Body of pancreas (tissue), 4 donors: ENCODE results near the gene ASIP. TPM values are rescaled to one million over a fixed set of nuclear protein-coding genes. Genes with fewer than 3 reads are reported as not detected.
"Not testable (repeated sequence)": the region's sequence is repeated elsewhere in the genome, so short reads cannot be mapped to it uniquely, and the experiment has no call there.

ENCODE experiments used
- ATAC-seq: fragments of 150-250 bp; one replicate; pipeline ENCODE4 v1.9.1; 2016
- DNase-seq, 4 donors: peaks; one replicate each; pipeline ENCODE4 v3.0.0-alpha.2; 2019
- H3K27ac ChIP-seq, 4 donors: fragments of 200-600 bp; sonication (generic); 1 replicate in 3 of 4; 2 replicates in 1 of 4; pipeline versions ENCODE4 v1.5.1 to v1.6.1; 2016 to 2019; ENCODE audit warnings: mild to moderate bottlenecking in 1 of 4, mixed read lengths in 1 of 4, moderate library complexity in 1 of 4
- H3K27me3 ChIP-seq, 2 donors: fragments of 200-600 bp; sonication (generic); one replicate each; pipeline ENCODE4 v1.6.0; 2016; ENCODE audit warnings: mild to moderate bottlenecking in 1 of 2
- H3K36me3 ChIP-seq, 2 donors: fragments of 200-600 bp; sonication (generic); replicated peaks in 1 of 2; 2 replicates each; pipeline ENCODE4 v1.5.1; 2016; ENCODE audit warnings: low read depth in 2 of 2; ENCODE audit not compliant: insufficient read depth in 1 of 2
- H3K4me1 ChIP-seq: fragments of 200-600 bp; sonication (generic); one replicate; pipeline ENCODE4 v1.6.0; 2016
- H3K4me3 ChIP-seq, 2 donors: fragments of 200-600 bp; sonication (generic); 1 replicate in 1 of 2; 2 replicates in 1 of 2; pipeline ENCODE4 v1.5.1; 2016 to 2019
- H3K9me3 ChIP-seq, 3 donors: fragments of 200-600 bp; sonication (generic); 1 replicate in 2 of 3; 2 replicates in 1 of 3; pipeline ENCODE4 v1.5.1; 2016
- POLR2A ChIP-seq, 3 donors: fragments of 450-650 bp; IDR thresholded peaks; one replicate each; pipeline ENCODE4 v1.6.1; 2016; ENCODE audit warnings: antibody characterized with exemption in 3 of 3, mild to moderate bottlenecking in 2 of 3
- WGBS, 2 donors: methylation state at CpG; one replicate each; pipeline ENCODE4 v1.1.5; 2017; 5-methylcytosine and 5-hydroxymethylcytosine counted together
- intact Hi-C: fragments of 100-400 bp; cut with DNase I; formaldehyde crosslinking; loops from one replicate; pipeline ENCODE4 v1.15.1; 2023
- total RNA-seq, 2 donors: library from RNA; depleted of rRNA; stranded (reverse); fragments of >200 nt; gene quantifications; one replicate each; pipeline ENCODE4 v1.1.0, GENCODE V29; 2016
- TF ChIP-seq, protein P1 (sequence below), 7 experiments: fragments of 450-650 bp in 4 of 7; fragments of 200-600 bp in 3 of 7; sonication (generic) in 3 of 7; IDR thresholded peaks; one replicate each; pipeline ENCODE4 v1.5.1; 2016 to 2019; ENCODE audit warnings: antibody characterized with exemption in 7 of 7

The ASIP gene
- total RNA-seq, 2 donors from 2014 or later: not detected

DNA sequence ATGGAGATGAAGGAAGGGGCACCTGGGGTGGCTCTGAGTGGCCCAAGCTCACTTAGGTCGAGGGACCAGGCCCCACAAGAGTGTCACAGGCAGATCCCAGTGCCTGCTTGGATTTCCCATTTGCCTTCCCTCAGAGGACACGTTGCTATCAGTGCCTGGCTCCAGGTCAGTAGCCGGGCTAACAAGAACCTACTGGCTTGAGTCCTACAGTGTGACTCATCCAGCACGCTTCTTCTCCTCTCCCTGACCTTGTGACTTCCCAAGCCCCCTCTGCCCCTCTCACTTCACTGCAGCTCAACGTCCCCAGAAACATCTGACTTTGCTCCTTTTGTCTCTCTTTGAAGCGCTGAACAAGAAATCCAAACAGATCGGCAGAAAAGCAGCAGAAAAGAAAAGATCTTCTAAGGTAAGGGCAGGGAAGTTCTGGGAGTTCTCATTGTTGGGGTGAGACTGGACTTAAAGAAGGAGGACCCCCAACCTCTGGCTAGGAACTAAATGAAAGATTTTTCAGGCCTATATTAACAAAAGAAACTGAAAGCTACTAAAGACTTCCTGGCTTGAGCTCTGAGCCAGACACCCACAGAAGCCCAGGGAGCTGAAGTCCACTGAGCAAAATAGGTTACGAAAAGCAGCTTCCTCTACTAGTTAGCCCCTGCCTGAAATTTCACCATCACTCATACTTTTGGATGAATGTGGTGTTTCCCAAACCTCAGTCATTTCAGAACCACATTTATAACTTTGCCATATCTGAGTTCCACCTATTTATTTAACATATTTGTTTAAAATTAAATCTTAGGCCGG lies 21.5 kb downstream of the ASIP start:
- WGBS, 2 donors: 62 to 70% methylated on average over 8 to 9 of the region's 9 CpGs
- Histone ChIP-seq H3K27ac (peak overlapping the region in 1 of 4 donors; percentile 36), H3K36me3 (no peaks in the 10 kb centered on the region), H3K9me3 (no peaks in the 10 kb centered on the region), H3K27me3 (no peaks in the 10 kb centered on the region), H3K4me1 (no peaks in the 10 kb centered on the region), H3K4me3 (no peak overlapping the region)
- peak in 2 of 4 donors; percentile 20 to 31 for DNase-seq
- TF ChIP-seq, protein P1, sequence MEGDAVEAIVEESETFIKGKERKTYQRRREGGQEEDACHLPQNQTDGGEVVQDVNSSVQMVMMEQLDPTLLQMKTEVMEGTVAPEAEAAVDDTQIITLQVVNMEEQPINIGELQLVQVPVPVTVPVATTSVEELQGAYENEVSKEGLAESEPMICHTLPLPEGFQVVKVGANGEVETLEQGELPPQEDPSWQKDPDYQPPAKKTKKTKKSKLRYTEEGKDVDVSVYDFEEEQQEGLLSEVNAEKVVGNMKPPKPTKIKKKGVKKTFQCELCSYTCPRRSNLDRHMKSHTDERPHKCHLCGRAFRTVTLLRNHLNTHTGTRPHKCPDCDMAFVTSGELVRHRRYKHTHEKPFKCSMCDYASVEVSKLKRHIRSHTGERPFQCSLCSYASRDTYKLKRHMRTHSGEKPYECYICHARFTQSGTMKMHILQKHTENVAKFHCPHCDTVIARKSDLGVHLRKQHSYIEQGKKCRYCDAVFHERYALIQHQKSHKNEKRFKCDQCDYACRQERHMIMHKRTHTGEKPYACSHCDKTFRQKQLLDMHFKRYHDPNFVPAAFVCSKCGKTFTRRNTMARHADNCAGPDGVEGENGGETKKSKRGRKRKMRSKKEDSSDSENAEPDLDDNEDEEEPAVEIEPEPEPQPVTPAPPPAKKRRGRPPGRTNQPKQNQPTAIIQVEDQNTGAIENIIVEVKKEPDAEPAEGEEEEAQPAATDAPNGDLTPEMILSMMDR (IDR thresholded peaks at IDR 0.05): no peak
- TF ChIP-seq POLR2A (IDR thresholded peaks at IDR 0.05): no peak
- intact Hi-C loops: no loop called here
- ATAC-seq: no peak

DNA sequence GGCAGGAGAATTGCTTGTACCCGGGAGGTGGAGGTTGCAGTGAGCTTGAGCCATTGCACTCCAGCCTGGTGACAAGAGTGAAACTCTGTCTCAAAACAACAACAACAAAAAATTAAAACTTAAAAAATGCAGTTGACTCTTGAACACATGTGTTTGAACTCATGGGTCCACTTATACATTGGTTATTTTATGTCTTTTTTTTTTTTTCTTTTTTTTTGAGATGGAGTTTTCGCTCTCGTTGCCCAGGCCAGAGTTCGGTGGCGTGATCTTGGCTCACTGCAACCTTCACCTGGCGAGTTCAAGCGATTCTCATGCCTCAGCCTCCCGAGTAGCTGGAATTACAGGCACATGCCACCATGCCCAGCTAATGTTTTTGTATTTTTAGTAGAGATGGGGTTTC lies 22.2 kb downstream of the ASIP start:
- H3K36me3 ChIP-seq, intact Hi-C loops, DNase-seq, ATAC-seq, H3K9me3 ChIP-seq, H3K27ac ChIP-seq, H3K4me3 ChIP-seq, H3K4me1 ChIP-seq, H3K27me3 ChIP-seq: not testable (repeated sequence)
- 95 to 98% methylated on average over 7 to 8 of the region's 8 CpGs for WGBS, 2 donors

DNA sequence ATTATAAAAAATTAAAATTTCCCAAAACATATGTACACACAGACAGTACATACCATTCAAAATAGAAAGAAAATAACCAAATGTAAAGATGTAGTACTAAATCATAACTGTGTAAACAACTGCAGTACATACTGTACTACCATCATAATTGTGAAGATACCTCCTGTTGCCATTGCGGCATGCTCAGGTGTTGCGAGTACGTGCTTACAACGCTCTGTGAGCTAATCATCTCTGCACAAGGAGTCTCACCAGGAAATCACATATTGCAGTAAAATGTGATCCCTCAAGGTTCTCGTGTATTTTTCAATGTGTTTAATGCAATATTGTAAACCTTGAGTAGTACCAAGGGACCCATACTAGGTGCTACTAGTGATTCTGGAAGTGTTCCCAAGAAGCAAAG lies 22.9 kb downstream of the ASIP start:
- Histone ChIP-seq H3K27ac (no peak overlapping the region), H3K36me3 (no peaks in the 10 kb centered on the region), H3K4me1 (no peaks in the 10 kb centered on the region), H3K4me3 (no peak overlapping the region), H3K27me3 (no peaks in the 10 kb centered on the region), H3K9me3 (no peaks in the 10 kb centered on the region)
- DNase-seq (no peak), ATAC-seq (no peak)
- TF ChIP-seq POLR2A (IDR thresholded peaks at IDR 0.05): no peak
- TF ChIP-seq, protein P1 (IDR thresholded peaks at IDR 0.05): no peak
- WGBS, 2 donors: 93 to 95% methylated on average over 5 of the region's 5 CpGs
- intact Hi-C loops: no loop called here

DNA sequence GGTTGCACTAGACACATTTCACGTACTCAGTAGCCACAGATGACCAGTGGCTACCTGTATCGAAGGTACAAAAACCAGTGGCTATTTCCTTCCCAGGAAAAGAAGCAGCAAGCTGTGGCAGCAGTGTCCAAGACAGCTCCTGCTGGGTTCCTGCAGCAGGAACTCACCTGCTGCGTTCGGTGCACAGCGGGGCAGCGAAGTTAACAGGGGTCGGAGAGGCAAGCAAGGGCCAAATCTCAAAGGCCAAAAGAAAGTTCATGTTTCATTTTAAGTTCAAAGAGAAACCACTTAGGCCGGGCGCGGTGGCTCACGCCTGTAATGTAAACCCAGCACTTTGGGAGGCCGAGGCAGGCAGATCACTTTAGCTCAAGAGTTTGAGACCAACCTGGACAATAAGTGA lies 26.9 kb downstream of the ASIP start:
- Histone ChIP-seq H3K27me3 (no peaks in the 10 kb centered on the region), H3K4me3 (no peak overlapping the region), H3K27ac (no peak overlapping the region), H3K36me3 (no peaks in the 10 kb centered on the region), H3K4me1 (no peaks in the 10 kb centered on the region), H3K9me3 (no peaks in the 10 kb centered on the region)
- TF ChIP-seq, protein P1 (IDR thresholded peaks at IDR 0.05): no peak
- TF ChIP-seq POLR2A (IDR thresholded peaks at IDR 0.05): no peak
- intact Hi-C loops: no loop called here
- ATAC-seq (no peak), DNase-seq (no peak)
- 90 to 99% methylated on average over 12 of the region's 12 CpGs for WGBS, 2 donors

DNA sequence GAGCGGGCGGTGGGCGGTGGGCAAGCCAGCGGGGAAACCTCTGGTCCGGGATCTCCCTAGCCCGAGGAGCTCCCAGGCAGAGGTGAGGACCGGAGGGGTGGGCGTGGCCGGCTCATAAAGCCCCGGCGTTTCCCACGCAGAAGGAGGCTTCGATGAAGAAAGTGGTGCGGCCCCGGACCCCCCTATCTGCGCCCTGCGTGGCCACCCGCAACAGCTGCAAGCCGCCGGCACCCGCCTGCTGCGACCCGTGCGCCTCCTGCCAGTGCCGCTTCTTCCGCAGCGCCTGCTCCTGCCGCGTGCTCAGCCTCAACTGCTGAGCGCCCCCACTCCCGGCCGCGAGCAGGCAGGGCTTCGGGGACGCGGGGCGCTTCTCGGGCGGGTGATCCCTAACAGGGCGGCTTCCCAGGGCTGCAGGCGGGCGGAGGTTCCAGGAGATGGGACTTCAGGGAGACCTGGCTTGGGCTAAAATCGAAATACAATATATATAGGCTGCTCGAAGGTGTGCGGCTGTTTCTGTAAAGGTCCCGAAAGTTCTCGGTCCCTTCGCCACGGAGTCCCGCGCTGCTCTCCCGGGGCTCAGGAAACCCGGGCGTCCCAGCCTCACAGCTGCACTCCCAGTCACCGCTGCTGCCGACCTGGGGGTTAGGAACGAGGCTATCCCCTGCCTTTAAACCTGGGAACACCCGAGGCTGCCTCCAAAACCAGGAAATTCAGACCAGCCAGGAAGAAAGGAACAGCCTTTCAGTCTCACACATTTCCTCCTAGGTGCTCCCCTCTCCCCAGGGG lies 27.8 kb downstream of the ASIP start:
- Histone ChIP-seq H3K27ac (no peak overlapping the region), H3K4me3 (no peak overlapping the region), H3K4me1 (no peaks in the 10 kb centered on the region), H3K9me3 (no peaks in the 10 kb centered on the region), H3K27me3 (no peaks in the 10 kb centered on the region), H3K36me3 (no peaks in the 10 kb centered on the region)
- intact Hi-C loops: no loop called here
- ATAC-seq (peak; percentile 33), DNase-seq (peak in 3 of 4 donors; percentile 15 to 44 (median 29))
- TF ChIP-seq POLR2A (IDR thresholded peaks at IDR 0.05): no peak
- TF ChIP-seq, protein P1 (IDR thresholded peaks at IDR 0.05): no peak
- WGBS, 2 donors: 31 to 55% methylated on average over 45 to 50 of the region's 58 CpGs
